GM23248 (cell line): ENCODE results near the gene DHODH. TPM values are rescaled to one million over a fixed set of nuclear protein-coding genes. Genes with fewer than 3 reads are reported as not detected.

Experiments used
- DNase-seq: peaks from one replicate; pipeline ENCODE4 v3.0.0-alpha.2; 2015
- H2AFZ ChIP-seq: fragments of 200-600 bp; sonication (generic); 2 replicates; pipeline ENCODE4 v1.6.1; 2016; ENCODE audit warnings: antibody characterized with exemption
- H3F3A ChIP-seq: fragments of 200-600 bp; sonication (generic); 2 replicates; pipeline ENCODE4 v1.6.1; 2016; ENCODE audit warnings: mild to moderate bottlenecking, antibody characterized with exemption, mixed run types; ENCODE audit not compliant: insufficient read depth
- H3K27ac ChIP-seq: fragments of 200-600 bp; sonication (generic); 2 replicates; pipeline ENCODE4 v1.5.1; 2016; ENCODE audit warnings: mild to moderate bottlenecking
- H3K27me3 ChIP-seq: fragments of 200-600 bp; sonication (generic); replicated peaks from 2 replicates; pipeline ENCODE4 v1.6.1; 2016; ENCODE audit warnings: mild to moderate bottlenecking; ENCODE audit not compliant: insufficient read depth
- H3K36me3 ChIP-seq: fragments of 200-600 bp; sonication (generic); 2 replicates; pipeline ENCODE4 v1.6.1; 2016; ENCODE audit warnings: low read depth, mild to moderate bottlenecking
- H3K4me1 ChIP-seq: fragments of 200-600 bp; sonication (generic); 2 replicates; pipeline ENCODE4 v1.6.1; 2016; ENCODE audit warnings: mild to moderate bottlenecking; ENCODE audit not compliant: insufficient read depth
- H3K4me2 ChIP-seq: fragments of 200-600 bp; sonication (generic); one replicate; pipeline ENCODE4 v1.6.1; 2016; ENCODE audit warnings: mild to moderate bottlenecking; ENCODE audit not compliant: unreplicated experiment
- H3K4me3 ChIP-seq: fragments of 200-600 bp; sonication (generic); 2 replicates; pipeline ENCODE4 v1.5.1; 2016; ENCODE audit warnings: mild to moderate bottlenecking
- H3K79me2 ChIP-seq: fragments of 200-600 bp; sonication (generic); 2 replicates; pipeline ENCODE4 v1.6.1; 2016; ENCODE audit warnings: mild to moderate bottlenecking; ENCODE audit not compliant: insufficient read depth
- H3K9ac ChIP-seq: fragments of 200-600 bp; sonication (generic); 2 replicates; pipeline ENCODE4 v1.6.1; 2016; ENCODE audit warnings: mild to moderate bottlenecking
- H3K9me2 ChIP-seq: fragments of 200-600 bp; sonication (generic); 2 replicates; pipeline ENCODE4 v1.6.1; 2016; ENCODE audit warnings: mixed run types, mild to moderate bottlenecking, moderate library complexity; ENCODE audit not compliant: insufficient read depth
- H3K9me3 ChIP-seq: fragments of 200-600 bp; sonication (generic); one replicate; pipeline ENCODE4 v1.6.1; 2017; ENCODE audit warnings: low read depth
- H4K20me1 ChIP-seq: fragments of 200-600 bp; sonication (generic); 2 replicates; pipeline ENCODE4 v1.6.0; 2016; ENCODE audit not compliant: insufficient read depth
- EZH2 ChIP-seq: fragments of 200-600 bp; sonication (generic); IDR thresholded peaks from 2 replicates; pipeline ENCODE4 v1.6.1; 2018; ENCODE audit warnings: antibody characterized with exemption, mild to moderate bottlenecking; ENCODE audit not compliant: insufficient read depth, poor library complexity, severe bottlenecking
- EZH2phosphoT487 ChIP-seq: fragments of 200-600 bp; sonication (generic); IDR thresholded peaks from 2 replicates; pipeline ENCODE4 v1.6.1; 2018; ENCODE audit warnings: antibody characterized with exemption, moderate library complexity, mild to moderate bottlenecking, low read depth; ENCODE audit not compliant: insufficient read depth
- WGBS, 2 experiments: methylation state at CpG; one replicate each; pipeline ENCODE4 v1.1.6; 2015 to 2017; ENCODE audit warnings: low lambda C conversion rate in 2 of 2, low coverage in 1 of 2; ENCODE audit errors: missing lambda C conversion rate in 2 of 2; 5-methylcytosine and 5-hydroxymethylcytosine counted together
- in situ Hi-C: fragments of 300-500 bp; cut with MboI; formaldehyde crosslinking; loops from 2 replicates; pipeline ENCODE4 v1.15.0; 2020
- polyA plus RNA-seq: library from polyadenylated mRNA; unstranded; fragments of >200 nt; fragmentation: Nextera tagmentation; extraction: Ambion mirVana; gene quantifications from 2 replicates; pipeline ENCODE4 v1.2.1, GENCODE V29; 2016
- total RNA-seq: library from RNA; depleted of rRNA; stranded (reverse); fragments of >200 nt; shearing (Covaris generic); gene quantifications from 2 replicates; pipeline ENCODE4 v1.2.3, GENCODE V29; 2014

DHODH gene
- total and polyA plus RNA-seq, 2 experiments from 2014 or later = 2.2 to 3.8 TPM

DNA sequence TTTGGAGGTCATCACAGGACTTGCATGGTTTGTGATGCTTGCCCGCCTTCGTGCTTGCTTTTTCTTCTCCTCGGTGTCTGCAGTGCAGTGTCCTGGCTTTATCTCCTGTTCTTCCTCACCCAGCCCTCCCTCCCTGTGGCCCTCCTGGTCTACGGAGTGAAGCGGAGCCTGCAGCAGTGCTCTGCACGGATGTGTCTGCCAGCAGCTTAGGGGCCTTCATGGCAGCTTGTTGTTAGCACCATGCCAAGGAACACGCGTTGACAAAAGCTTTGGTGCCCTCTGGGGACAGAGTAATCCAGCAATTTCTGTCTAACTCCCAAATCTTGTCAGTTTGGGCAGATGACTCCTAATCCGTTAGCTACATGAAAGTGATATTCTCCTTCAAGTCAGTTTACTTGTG lies 9.9 kb downstream of the DHODH start:
- Histone ChIP-seq H3K9me3 (no peaks in the 10 kb centered on the region), H4K20me1 (no peaks in the 10 kb centered on the region), H3K36me3 (no peaks in the 10 kb centered on the region), H3F3A (no peaks in the 10 kb centered on the region), H3K27ac (no peak overlapping the region), H3K79me2 (no peaks in the 10 kb centered on the region), H3K4me1 (no peaks in the 10 kb centered on the region), H3K4me2 (no peak overlapping the region), H3K27me3 (no peaks in the 10 kb centered on the region), H3K9me2 (no peaks in the 10 kb centered on the region), H2AFZ (no peak overlapping the region), H3K9ac (no peak overlapping the region), H3K4me3 (no peak overlapping the region)
- WGBS, 2 experiments = 68 to 76% methylated on average over 7 to 9 of the region's 9 CpGs
- no peak for DNase-seq
- in situ Hi-C loops = no loop called here
- TF ChIP-seq EZH2phosphoT487 (no peak), EZH2 (no peak)

DNA sequence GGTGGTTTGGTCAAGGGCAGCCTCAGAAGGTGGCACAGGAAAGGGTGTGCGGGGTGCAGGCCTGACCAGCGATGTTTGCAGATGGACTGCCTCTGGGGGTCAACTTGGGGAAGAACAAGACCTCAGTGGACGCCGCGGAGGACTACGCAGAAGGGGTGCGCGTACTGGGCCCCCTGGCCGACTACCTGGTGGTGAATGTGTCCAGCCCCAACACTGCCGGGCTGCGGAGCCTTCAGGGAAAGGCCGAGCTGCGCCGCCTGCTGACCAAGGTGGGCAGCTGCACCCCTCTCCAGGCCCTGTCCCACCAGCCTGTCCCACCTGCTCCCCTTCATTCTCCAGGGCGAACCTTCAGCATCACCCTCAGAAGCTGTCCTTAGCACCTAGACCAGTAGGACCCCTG lies 12.5 kb downstream of the DHODH start:
- Histone ChIP-seq H3K79me2 (no peaks in the 10 kb centered on the region), H4K20me1 (no peaks in the 10 kb centered on the region), H3K4me2 (no peak overlapping the region), H3K9me2 (no peaks in the 10 kb centered on the region), H3K27ac (no peak overlapping the region), H3F3A (no peaks in the 10 kb centered on the region), H2AFZ (no peak overlapping the region), H3K4me1 (no peaks in the 10 kb centered on the region), H3K27me3 (no peaks in the 10 kb centered on the region), H3K36me3 (no peaks in the 10 kb centered on the region), H3K4me3 (no peak overlapping the region), H3K9ac (no peak overlapping the region), H3K9me3 (no peaks in the 10 kb centered on the region)
- WGBS, 2 experiments = 72 to 86% methylated on average over 10 to 15 of the region's 15 CpGs
- DNase-seq = no peak
- TF ChIP-seq EZH2phosphoT487 (no peak), EZH2 (no peak)
- in situ Hi-C loops = no loop called here

DNA sequence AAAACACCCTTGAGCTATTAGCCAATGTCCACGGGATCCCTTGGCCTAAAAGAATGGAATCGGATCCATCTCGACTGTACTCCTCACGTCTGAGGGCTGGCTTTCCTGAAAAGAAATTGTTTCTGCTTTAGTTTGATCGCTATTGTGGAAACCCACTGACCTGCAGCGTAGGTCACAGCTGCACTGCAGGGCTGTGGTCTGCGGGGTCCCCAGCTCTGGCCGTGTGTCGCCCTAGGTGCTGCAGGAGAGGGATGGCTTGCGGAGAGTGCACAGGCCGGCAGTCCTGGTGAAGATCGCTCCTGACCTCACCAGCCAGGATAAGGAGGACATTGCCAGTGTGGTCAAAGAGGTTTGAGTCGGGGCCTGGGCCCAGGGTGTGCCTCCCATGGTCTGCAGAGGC lies 13.6 kb downstream of the DHODH start:
- no peaks in the 10 kb centered on the region for H3K27me3 ChIP-seq
- no peaks in the 10 kb centered on the region for H4K20me1 ChIP-seq
- 90 to 94% methylated on average over 13 of the region's 13 CpGs for WGBS, 2 experiments
- no peak overlapping the region for H3K9ac ChIP-seq
- in situ Hi-C loops = no loop called here
- no peaks in the 10 kb centered on the region for H3K4me1 ChIP-seq
- H3K27ac ChIP-seq = no peak overlapping the region
- DNase-seq = no peak
- no peaks in the 10 kb centered on the region for H3K79me2 ChIP-seq
- H3K4me2 ChIP-seq = no peak overlapping the region
- no peak for TF ChIP-seq EZH2
- TF ChIP-seq EZH2phosphoT487 = no peak
- H3K4me3 ChIP-seq = no peak overlapping the region
- H3K9me3 ChIP-seq = no peaks in the 10 kb centered on the region
- no peaks in the 10 kb centered on the region for H3K36me3 ChIP-seq
- H3K9me2 ChIP-seq = no peaks in the 10 kb centered on the region
- H2AFZ ChIP-seq = no peak overlapping the region
- no peaks in the 10 kb centered on the region for H3F3A ChIP-seq

DNA sequence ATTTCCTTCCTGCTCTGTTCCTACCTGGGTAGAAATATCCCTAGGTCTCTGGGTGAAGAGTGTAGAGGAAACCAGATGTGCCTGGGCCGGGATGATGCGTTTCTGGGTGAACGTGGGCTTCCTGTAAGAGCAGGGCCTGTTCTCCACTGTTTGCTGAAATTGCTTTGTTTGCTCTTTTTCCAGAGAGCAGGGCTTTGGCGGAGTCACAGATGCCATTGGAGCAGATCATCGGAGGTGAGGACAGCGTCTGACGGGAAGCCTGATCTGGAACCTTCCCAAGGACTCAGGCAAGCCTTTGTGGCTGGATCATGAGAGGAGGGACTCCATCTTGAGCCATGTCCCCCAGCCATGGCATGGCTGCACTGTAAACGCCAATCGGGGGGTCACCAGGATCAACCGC lies 15.4 kb downstream of the DHODH start:
- Histone ChIP-seq H3K27me3 (no peaks in the 10 kb centered on the region), H3K4me1 (no peaks in the 10 kb centered on the region), H3K36me3 (no peaks in the 10 kb centered on the region), H3K9me2 (no peaks in the 10 kb centered on the region), H3K9me3 (no peaks in the 10 kb centered on the region), H3K4me2 (no peak overlapping the region), H3F3A (no peaks in the 10 kb centered on the region), H4K20me1 (no peaks in the 10 kb centered on the region), H3K9ac (no peak overlapping the region), H3K27ac (no peak overlapping the region), H2AFZ (no peak overlapping the region), H3K79me2 (no peaks in the 10 kb centered on the region), H3K4me3 (no peak overlapping the region)
- no peak for DNase-seq
- no peak for TF ChIP-seq EZH2phosphoT487
- TF ChIP-seq EZH2 = no peak
- WGBS, 2 experiments = 88 to 90% methylated on average over 10 of the region's 10 CpGs
- in situ Hi-C loops = no loop called here

DNA sequence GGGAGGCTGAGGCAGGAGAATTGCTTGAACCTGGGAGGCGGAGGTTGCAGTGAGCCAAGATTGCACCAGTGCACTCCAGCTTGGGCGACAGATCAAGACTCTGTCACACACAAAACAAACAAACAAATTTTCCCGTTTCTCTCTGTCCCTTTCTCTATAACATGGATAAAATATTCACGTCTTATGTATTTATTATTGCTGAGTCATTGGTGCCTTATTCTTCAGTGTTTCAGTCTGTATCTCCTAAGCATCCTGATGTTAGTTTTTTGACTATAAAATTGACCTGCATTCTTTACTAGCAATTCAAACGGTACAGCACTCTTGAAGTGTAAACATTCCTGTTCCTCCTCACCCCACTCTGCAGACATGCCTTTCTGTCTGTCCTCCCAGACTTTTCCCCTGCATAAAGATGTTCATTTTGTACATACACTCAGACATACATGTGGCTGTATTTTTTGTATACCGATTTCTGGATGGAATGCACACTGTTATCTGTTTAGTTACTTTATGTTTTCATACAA lies 16.4 kb downstream of the DHODH start:
- TF ChIP-seq EZH2 (no peak), EZH2phosphoT487 (no peak)
- Histone ChIP-seq H3K4me1 (no peaks in the 10 kb centered on the region), H3K27me3 (no peaks in the 10 kb centered on the region), H4K20me1 (no peaks in the 10 kb centered on the region), H3K9me2 (no peaks in the 10 kb centered on the region), H3K79me2 (no peaks in the 10 kb centered on the region), H3K9me3 (no peaks in the 10 kb centered on the region), H3K9ac (no peak overlapping the region), H3K4me3 (no peak overlapping the region), H2AFZ (no peak overlapping the region), H3K4me2 (no peak overlapping the region), H3K27ac (no peak overlapping the region), H3F3A (no peaks in the 10 kb centered on the region), H3K36me3 (no peaks in the 10 kb centered on the region)
- in situ Hi-C loops = no loop called here
- WGBS, 2 experiments = 74 to 77% methylated on average over 6 of the region's 6 CpGs
- no peak for DNase-seq
